GM21529 (cell line): ENCODE data around the gene CHRDL2.
"Not testable (repeated sequence)": the region's sequence is repeated elsewhere in the genome, so short reads cannot be mapped to it uniquely, and the experiment has no call there.

Experiments
- ATAC-seq: cut with Tn5 transposase; IDR thresholded peaks from one replicate; pipeline ENCODE4 v1.9.1; 2021; ENCODE audit not compliant: unreplicated experiment

Gene CHRDL2

GRCh38 chr11:74671520-74672196 lies 59.6 kb downstream of the CHRDL2 start:
- ATAC-seq = no peak

- ATAC-seq = no peak
These were observed 61.1 kb downstream of the CHRDL2 start for GRCh38 chr11:74670171-74670570.

- ATAC-seq = no peak
These were observed 61.7 kb downstream of the CHRDL2 start for GRCh38 chr11:74669211-74670160.

GRCh38 chr11:74663315-74663714 lies 67.9 kb downstream of the CHRDL2 start:
- no peak for ATAC-seq

GRCh38 chr11:74662487-74663103 lies 68.6 kb downstream of the CHRDL2 start:
- no peak for ATAC-seq

- not testable (repeated sequence) for ATAC-seq
These were observed 72.1 kb downstream of the CHRDL2 start for GRCh38 chr11:74659124-74659523.

- ATAC-seq = no peak
These were observed 76.2 kb downstream of the CHRDL2 start for GRCh38 chr11:74654976-74655375.

GRCh38 chr11:74650498-74650897 lies 80.7 kb downstream of the CHRDL2 start:
- ATAC-seq = no peak

GRCh38 chr11:74648894-74649293 lies 82.3 kb downstream of the CHRDL2 start:
- ATAC-seq = no peak

- ATAC-seq = no peak
These were observed 83.4 kb downstream of the CHRDL2 start for GRCh38 chr11:74647831-74648230.

- ATAC-seq = no peak
These were observed 83.8 kb downstream of the CHRDL2 start for GRCh38 chr11:74647404-74647803.

- no peak for ATAC-seq
These were observed 84.3 kb downstream of the CHRDL2 start for GRCh38 chr11:74646954-74647353.
